Activated CD8-positive, alpha-beta T cell treated with anti-CD3 and anti-CD28 coated beads for 36 hours (primary cell): Measurements from ENCODE around the gene DUSP12. TPM values are rescaled to one million over a fixed set of nuclear protein-coding genes. Genes with fewer than 3 reads are reported as not detected.

ENCODE experiments used
- ATAC-seq: fragments of 200-7000 bp; cut with Tn5 transposase; one replicate; pipeline ENCODE4 v1.10.0; 2021; ENCODE audit warnings: mild to moderate bottlenecking, moderate library complexity
- CTCF ChIA-PET: fragments of 350-600 bp; sonication (Branson Sonifier 250); formaldehyde crosslinking; loops from one replicate; lab custom pipeline; 2021; ENCODE audit warnings: antibody characterized with exemption; lab: Charles Lee
- POLR2A ChIA-PET: fragments of 350-600 bp; sonication (Branson Sonifier 250); formaldehyde crosslinking; loops from one replicate; lab custom pipeline; 2021; ENCODE audit warnings: antibody characterized with exemption; lab: Charles Lee
- DNase-seq: peaks from one replicate; pipeline ENCODE4 v3.0.0-alpha.2; 2020
- H3K27ac Mint-ChIP-seq: one replicate; pipeline ENCODE4 v1.8.0; 2021; ENCODE audit warnings: mild to moderate bottlenecking, mixed read lengths
- H3K27me3 Mint-ChIP-seq: one replicate; pipeline ENCODE4 v1.8.0; 2021; ENCODE audit warnings: mixed read lengths
- H3K36me3 Mint-ChIP-seq: one replicate; pipeline ENCODE4 v1.8.0; 2021; ENCODE audit warnings: low read depth, mixed read lengths
- H3K4me1 Mint-ChIP-seq: one replicate; pipeline ENCODE4 v1.8.0; 2021; ENCODE audit warnings: low read depth, mixed read lengths
- H3K4me3 Mint-ChIP-seq: one replicate; pipeline ENCODE4 v1.8.0; 2021; ENCODE audit warnings: mild to moderate bottlenecking, moderate library complexity, mixed read lengths
- H3K9me3 Mint-ChIP-seq: one replicate; pipeline ENCODE4 v1.8.0; 2021; ENCODE audit warnings: mixed read lengths
- CTCF ChIP-seq: fragments of 200-600 bp; IDR thresholded peaks from one replicate; pipeline ENCODE4 v1.8.0; 2022; ENCODE audit warnings: antibody characterized with exemption, mild to moderate bottlenecking
- intact Hi-C: fragments of 100-400 bp; cut with micrococcal nuclease; formaldehyde crosslinking; loops from one replicate; pipeline ENCODE4 v1.10.0; 2022
- total RNA-seq, 2 experiments: library from RNA; stranded (reverse); gene quantifications; one replicate each; pipeline ENCODE4 v1.2.3, GENCODE V29; 2021

The DUSP12 gene
- total RNA-seq, 2 experiments from 2014 or later = 25.3 to 25.4 TPM

DNA sequence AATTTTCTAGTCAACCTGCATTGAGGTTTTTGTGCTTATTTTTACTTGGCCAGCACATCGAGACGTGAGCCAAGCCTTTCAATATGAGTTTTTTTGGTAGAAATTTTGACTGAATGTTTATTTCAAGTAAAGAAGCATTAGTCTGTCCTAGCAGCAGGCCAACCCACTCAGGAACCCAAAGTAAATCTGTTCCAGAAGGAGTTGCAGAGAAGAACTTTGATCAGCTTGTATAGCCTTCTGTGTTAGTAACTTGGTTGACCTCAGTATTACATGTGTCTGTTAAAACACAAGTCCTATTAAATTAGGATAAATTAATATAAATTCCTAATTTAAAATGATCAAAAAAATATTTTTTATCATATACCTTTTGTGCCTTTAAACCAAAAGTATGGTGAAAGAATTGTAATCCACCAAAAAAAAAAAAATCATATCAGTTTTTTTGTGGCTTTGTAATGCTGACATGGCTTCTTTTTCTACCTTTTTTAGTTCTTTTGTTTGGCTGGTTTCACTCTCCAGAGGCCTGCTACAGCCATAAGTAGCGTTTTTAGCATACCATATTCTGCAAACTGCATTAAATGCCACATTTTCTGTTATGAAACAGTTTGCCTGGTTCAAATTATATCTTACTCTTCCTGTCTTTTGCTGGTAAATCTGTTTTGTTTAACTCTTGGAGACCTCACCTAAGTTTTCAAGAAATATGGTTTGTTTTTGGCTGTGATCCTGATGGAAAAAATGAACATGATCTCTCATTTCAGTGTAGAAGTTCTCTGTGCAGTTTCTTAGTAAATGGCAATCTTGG is 56.0 kb downstream of the DUSP12 start:
- POLR2A ChIA-PET = no interaction called here
- intact Hi-C loops = no loop called here
- H3K4me3 Mint-ChIP-seq = no peak overlapping the region
- H3K9me3 Mint-ChIP-seq = peaks cover 12% of the 10 kb centered on the region
- CTCF ChIA-PET = interaction anchor here (1.9 kb wide), 1 partner anchor 13 kb away, joined by 8 read pairs; no protein-coding TSS in a partner anchor
- no peak overlapping the region for H3K27ac Mint-ChIP-seq
- H3K27me3 Mint-ChIP-seq = no peaks in the 10 kb centered on the region
- DNase-seq (no peak), ATAC-seq (no peak)
- H3K36me3 Mint-ChIP-seq = peaks cover 50% of the 10 kb centered on the region
- H3K4me1 Mint-ChIP-seq = peaks cover 12% of the 10 kb centered on the region
- TF ChIP-seq CTCF = no peak

Other genes with a start within 250 kb of the DUSP12 start
- not detected for gene FCGR2A, start 244.3 kb upstream of the DUSP12 start, total RNA-seq
- under 1 TPM; 0.36 to 0.45 TPM for gene HSPA6, start 225.2 kb upstream of the DUSP12 start, total RNA-seq
- under 1 TPM; 0.27 to 0.36 TPM for gene FCGR3A, start 200.0 kb upstream of the DUSP12 start, total RNA-seq
- gene FCGR3B, start 118.6 kb upstream of the DUSP12 start, total RNA-seq = not detected
- not detected for gene FCGR2B, start 86.6 kb upstream of the DUSP12 start, total RNA-seq
- not detected for gene FCRLA, start 42.6 kb upstream of the DUSP12 start, total RNA-seq
- under 1 TPM; 0.49 to 0.68 TPM for gene FCRLB, start 28.2 kb upstream of the DUSP12 start, total RNA-seq
- gene ATF6, start 16.5 kb downstream of the DUSP12 start, total RNA-seq = 10 to 100 TPM; 16.9 to 17.3 TPM